Astrocyte (in vitro differentiated cells and primary cell): ENCODE results near the gene C1QL4. TPM values are rescaled to one million over a fixed set of nuclear protein-coding genes. Genes with fewer than 3 reads are reported as not detected.

Experiments used
- DNase-seq: peaks from one replicate; pipeline ENCODE4 v3.0.0-alpha.2; 2010; ENCODE audit warnings: low read depth
- FAIRE-seq: peaks from 2 replicates; lab custom pipeline; 2011; peaks lifted over from hg19 to GRCh38; lab: Jason Lieb, UNC
- H2AFZ ChIP-seq: 2 replicates; pipeline ENCODE4 v1.6.0; 2012; ENCODE audit warnings: low read depth, low read length, inconsistent platforms
- H3K27ac ChIP-seq: 2 replicates; pipeline ENCODE4 v1.5.1; 2011; ENCODE audit warnings: low read depth, low read length, inconsistent platforms
- H3K27me3 ChIP-seq: 2 replicates; pipeline ENCODE4 v1.6.0; 2011; ENCODE audit warnings: low read length, inconsistent platforms; ENCODE audit not compliant: insufficient read depth
- H3K36me3 ChIP-seq: 2 replicates; pipeline ENCODE4 v1.5.1; 2011; ENCODE audit warnings: low read length, inconsistent platforms; ENCODE audit not compliant: insufficient read depth
- H3K4me1 ChIP-seq: 2 replicates; pipeline ENCODE4 v1.5.1; 2011; ENCODE audit warnings: low read length, inconsistent platforms; ENCODE audit not compliant: insufficient read depth
- H3K4me2 ChIP-seq: 2 replicates; pipeline ENCODE4 v1.6.0; 2012; ENCODE audit warnings: low read length, inconsistent platforms
- H3K4me3 ChIP-seq: 2 replicates; pipeline ENCODE4 v1.5.1; 2011; ENCODE audit warnings: low read depth, mild to moderate bottlenecking, low read length, inconsistent platforms; ENCODE audit not compliant: insufficient read depth
- H3K79me2 ChIP-seq: 2 replicates; pipeline ENCODE4 v1.6.0; 2012; ENCODE audit warnings: mild to moderate bottlenecking, low read length, inconsistent platforms; ENCODE audit not compliant: insufficient read depth
- H3K9ac ChIP-seq: 2 replicates; pipeline ENCODE4 v1.6.0; 2012; ENCODE audit warnings: mild to moderate bottlenecking, low read length, inconsistent platforms
- H3K9me3 ChIP-seq: 2 replicates; pipeline ENCODE4 v1.5.1; 2012; ENCODE audit warnings: low read depth, mild to moderate bottlenecking, low read length, inconsistent platforms; ENCODE audit not compliant: insufficient read depth
- H4K20me1 ChIP-seq: 2 replicates; pipeline ENCODE4 v1.6.0; 2012; ENCODE audit warnings: low read length, inconsistent platforms; ENCODE audit not compliant: insufficient read depth
- H3K27ac Mint-ChIP-seq: one replicate; pipeline ENCODE4 v1.8.0; 2021; ENCODE audit warnings: mild to moderate bottlenecking, mixed read lengths; ENCODE audit not compliant: unreplicated experiment
- H3K27me3 Mint-ChIP-seq: one replicate; pipeline ENCODE4 v1.8.0; 2021; ENCODE audit warnings: low read depth, mixed read lengths; ENCODE audit not compliant: unreplicated experiment
- H3K36me3 Mint-ChIP-seq: one replicate; pipeline ENCODE4 v1.8.0; 2021; ENCODE audit warnings: low read depth, mixed read lengths; ENCODE audit not compliant: unreplicated experiment
- H3K4me1 Mint-ChIP-seq: one replicate; pipeline ENCODE4 v1.8.0; 2021; ENCODE audit warnings: low read depth, mixed read lengths; ENCODE audit not compliant: unreplicated experiment
- H3K4me3 Mint-ChIP-seq: one replicate; pipeline ENCODE4 v1.8.0; 2021; ENCODE audit warnings: mild to moderate bottlenecking, moderate library complexity, mixed read lengths; ENCODE audit not compliant: unreplicated experiment
- H3K9me3 Mint-ChIP-seq: one replicate; pipeline ENCODE4 v1.8.0; 2021; ENCODE audit warnings: mild to moderate bottlenecking, mixed read lengths; ENCODE audit not compliant: unreplicated experiment
- EZH2 ChIP-seq: IDR thresholded peaks from 2 replicates; pipeline ENCODE4 v1.6.1; 2012; ENCODE audit warnings: mild to moderate bottlenecking, low read length, inconsistent platforms; ENCODE audit not compliant: insufficient read depth
- total RNA-seq: library from RNA; stranded (reverse); gene quantifications from 2 replicates; pipeline ENCODE4 v1.2.1, GENCODE V29; 2021
- TF ChIP-seq, protein P1 (sequence below): IDR thresholded peaks from 2 replicates; pipeline ENCODE4 v1.5.1; 2011; ENCODE audit warnings: low read depth, mild to moderate bottlenecking, inconsistent platforms, low read length, moderate library complexity; ENCODE audit not compliant: insufficient read depth

The C1QL4 gene
- total RNA-seq, 1 donor from 2014 or later = 0.09 TPM

GRCh38 chr12:49305762-49306510, 31.1 kb downstream of the C1QL4 start:
- Mint-ChIP-seq H3K36me3 (no peaks in the 10 kb centered on the region), H3K9me3 (no peaks in the 10 kb centered on the region), H3K27ac (no peak overlapping the region), H3K4me3 (no peak overlapping the region), H3K4me1 (peaks cover 2% of the 10 kb centered on the region), H3K27me3 (peaks cover 34% of the 10 kb centered on the region)
- Histone ChIP-seq H4K20me1 (no peaks in the 10 kb centered on the region), H3K4me1 (no peaks in the 10 kb centered on the region), H3K9me3 (no peaks in the 10 kb centered on the region), H3K4me3 (no peak overlapping the region), H3K79me2 (no peaks in the 10 kb centered on the region), H3K36me3 (no peaks in the 10 kb centered on the region), H2AFZ (no peak overlapping the region), H3K4me2 (no peak overlapping the region), H3K27ac (no peak overlapping the region), H3K9ac (no peak overlapping the region), H3K27me3 (peaks cover 36% of the 10 kb centered on the region)
- FAIRE-seq = no peak
- no peak for DNase-seq
- TF ChIP-seq, protein P1, sequence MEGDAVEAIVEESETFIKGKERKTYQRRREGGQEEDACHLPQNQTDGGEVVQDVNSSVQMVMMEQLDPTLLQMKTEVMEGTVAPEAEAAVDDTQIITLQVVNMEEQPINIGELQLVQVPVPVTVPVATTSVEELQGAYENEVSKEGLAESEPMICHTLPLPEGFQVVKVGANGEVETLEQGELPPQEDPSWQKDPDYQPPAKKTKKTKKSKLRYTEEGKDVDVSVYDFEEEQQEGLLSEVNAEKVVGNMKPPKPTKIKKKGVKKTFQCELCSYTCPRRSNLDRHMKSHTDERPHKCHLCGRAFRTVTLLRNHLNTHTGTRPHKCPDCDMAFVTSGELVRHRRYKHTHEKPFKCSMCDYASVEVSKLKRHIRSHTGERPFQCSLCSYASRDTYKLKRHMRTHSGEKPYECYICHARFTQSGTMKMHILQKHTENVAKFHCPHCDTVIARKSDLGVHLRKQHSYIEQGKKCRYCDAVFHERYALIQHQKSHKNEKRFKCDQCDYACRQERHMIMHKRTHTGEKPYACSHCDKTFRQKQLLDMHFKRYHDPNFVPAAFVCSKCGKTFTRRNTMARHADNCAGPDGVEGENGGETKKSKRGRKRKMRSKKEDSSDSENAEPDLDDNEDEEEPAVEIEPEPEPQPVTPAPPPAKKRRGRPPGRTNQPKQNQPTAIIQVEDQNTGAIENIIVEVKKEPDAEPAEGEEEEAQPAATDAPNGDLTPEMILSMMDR = no peak
- TF ChIP-seq EZH2 = no peak

DNA sequence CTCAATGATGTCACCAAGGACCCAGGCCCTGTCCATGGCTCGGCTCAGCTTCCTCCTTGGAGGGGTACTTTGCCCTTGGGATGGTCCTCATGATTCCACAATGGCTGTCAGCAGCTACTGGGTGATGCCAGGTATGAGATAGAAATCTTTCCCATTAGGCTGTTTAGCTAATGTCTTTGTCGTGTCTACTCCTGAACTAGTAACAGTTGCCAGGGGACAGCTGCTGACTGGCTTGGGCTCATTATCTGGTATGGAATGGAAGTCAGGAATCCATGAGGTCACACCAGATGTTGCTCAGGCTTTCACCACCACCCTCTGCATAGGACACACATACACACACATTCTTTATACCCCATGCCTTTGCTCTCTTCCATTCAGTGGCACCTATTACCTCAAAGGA, 32.8 kb downstream of the C1QL4 start:
- no peak overlapping the region for H3K4me3 ChIP-seq
- DNase-seq = peak; percentile 35
- peak overlapping the region; percentile 80 for H3K27ac Mint-ChIP-seq
- peaks cover 2% of the 10 kb centered on the region for H3K4me1 Mint-ChIP-seq
- H4K20me1 ChIP-seq = no peaks in the 10 kb centered on the region
- no peaks in the 10 kb centered on the region for H3K79me2 ChIP-seq
- H3K36me3 Mint-ChIP-seq = no peaks in the 10 kb centered on the region
- H3K27ac ChIP-seq = no peak overlapping the region
- peaks cover 35% of the 10 kb centered on the region for H3K27me3 Mint-ChIP-seq
- TF ChIP-seq EZH2 = no peak
- TF ChIP-seq, protein P1 = no peak
- no peak overlapping the region for H2AFZ ChIP-seq
- H3K4me2 ChIP-seq = no peak overlapping the region
- H3K4me1 ChIP-seq = no peaks in the 10 kb centered on the region
- no peaks in the 10 kb centered on the region for H3K36me3 ChIP-seq
- H3K9me3 ChIP-seq = no peaks in the 10 kb centered on the region
- FAIRE-seq = no peak
- H3K27me3 ChIP-seq = peaks cover 33% of the 10 kb centered on the region
- H3K9me3 Mint-ChIP-seq = no peaks in the 10 kb centered on the region
- H3K4me3 Mint-ChIP-seq = no peak overlapping the region
- no peak overlapping the region for H3K9ac ChIP-seq

- H3K79me2 ChIP-seq = no peaks in the 10 kb centered on the region
- H3K4me1 Mint-ChIP-seq = peaks cover 2% of the 10 kb centered on the region
- no peak overlapping the region for H3K4me3 Mint-ChIP-seq
- no peaks in the 10 kb centered on the region for H4K20me1 ChIP-seq
- peaks cover 2% of the 10 kb centered on the region for H3K9me3 Mint-ChIP-seq
- H2AFZ ChIP-seq = no peak overlapping the region
- H3K27ac ChIP-seq = no peak overlapping the region
- no peaks in the 10 kb centered on the region for H3K9me3 ChIP-seq
- peaks cover 2% of the 10 kb centered on the region for H3K4me1 ChIP-seq
- no peaks in the 10 kb centered on the region for H3K36me3 ChIP-seq
- H3K27me3 Mint-ChIP-seq = peaks cover 58% of the 10 kb centered on the region
- no peak for TF ChIP-seq EZH2
- TF ChIP-seq, protein P1 = no peak
- no peak overlapping the region for H3K4me2 ChIP-seq
- peaks cover 42% of the 10 kb centered on the region for H3K27me3 ChIP-seq
- no peak overlapping the region for H3K27ac Mint-ChIP-seq
- no peak for DNase-seq
- H3K9ac ChIP-seq = no peak overlapping the region
- FAIRE-seq = no peak
- no peaks in the 10 kb centered on the region for H3K36me3 Mint-ChIP-seq
- no peak overlapping the region for H3K4me3 ChIP-seq
These were observed 35.2 kb downstream of the C1QL4 start for GRCh38 chr12:49301760-49302159.
